Vagina (tissue), 2 donors: ENCODE results near the gene NLRP1.

ENCODE experiments used
- POLR2A ChIP-seq, 2 donors: fragments of 450-650 bp; IDR thresholded peaks; one replicate each; pipeline ENCODE4 v1.6.1; 2017; ENCODE audit warnings: antibody characterized with exemption in 2 of 2, mild to moderate bottlenecking in 2 of 2, moderate library complexity in 2 of 2
- POLR2AphosphoS5 ChIP-seq, 2 donors: sonication (generic); formaldehyde crosslinking; IDR thresholded peaks; one replicate each; pipeline ENCODE4 v1.9.0; 2017; ENCODE audit warnings: antibody characterized with exemption in 2 of 2, mild to moderate bottlenecking in 2 of 2, low read depth in 1 of 2; ENCODE audit not compliant: insufficient read depth in 1 of 2
- TF ChIP-seq, protein P1 (sequence below), 3 experiments: fragments of 450-650 bp in 2 of 3; fragments of 200-600 bp in 1 of 3; sonication (generic) in 1 of 3; IDR thresholded peaks; one replicate each; pipeline ENCODE4 v1.5.1; 2017 to 2019; ENCODE audit warnings: antibody characterized with exemption in 3 of 3, mild to moderate bottlenecking in 2 of 3, moderate library complexity in 2 of 3

DNA sequence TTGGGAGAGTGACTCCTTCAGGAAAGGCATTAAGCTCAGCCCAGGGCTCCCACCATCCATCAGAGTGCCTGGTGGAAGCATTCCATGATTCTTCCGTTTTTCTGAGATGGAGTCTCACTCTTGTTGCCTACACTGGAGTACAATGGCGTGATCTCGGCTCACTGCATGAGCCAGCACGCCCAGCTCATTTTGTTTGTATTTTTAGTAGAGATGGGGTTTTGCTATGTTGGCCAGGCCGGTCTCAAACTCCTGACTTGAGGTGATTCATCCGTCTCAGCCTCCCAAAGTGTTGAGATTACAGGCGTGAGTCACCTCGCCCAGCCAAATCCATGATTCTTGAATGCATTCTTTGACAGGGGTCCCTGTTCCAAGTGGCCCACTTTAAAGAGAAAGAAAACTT lies 74.8 kb downstream of the NLRP1 start:
- TF ChIP-seq POLR2A (IDR thresholded peaks at IDR 0.05) (no peak), POLR2AphosphoS5 (IDR thresholded peaks at IDR 0.05; ENCODE audit: insufficient read depth in 1 of 2, low read depth in 1 of 2) (no peak)
- TF ChIP-seq, protein P1, sequence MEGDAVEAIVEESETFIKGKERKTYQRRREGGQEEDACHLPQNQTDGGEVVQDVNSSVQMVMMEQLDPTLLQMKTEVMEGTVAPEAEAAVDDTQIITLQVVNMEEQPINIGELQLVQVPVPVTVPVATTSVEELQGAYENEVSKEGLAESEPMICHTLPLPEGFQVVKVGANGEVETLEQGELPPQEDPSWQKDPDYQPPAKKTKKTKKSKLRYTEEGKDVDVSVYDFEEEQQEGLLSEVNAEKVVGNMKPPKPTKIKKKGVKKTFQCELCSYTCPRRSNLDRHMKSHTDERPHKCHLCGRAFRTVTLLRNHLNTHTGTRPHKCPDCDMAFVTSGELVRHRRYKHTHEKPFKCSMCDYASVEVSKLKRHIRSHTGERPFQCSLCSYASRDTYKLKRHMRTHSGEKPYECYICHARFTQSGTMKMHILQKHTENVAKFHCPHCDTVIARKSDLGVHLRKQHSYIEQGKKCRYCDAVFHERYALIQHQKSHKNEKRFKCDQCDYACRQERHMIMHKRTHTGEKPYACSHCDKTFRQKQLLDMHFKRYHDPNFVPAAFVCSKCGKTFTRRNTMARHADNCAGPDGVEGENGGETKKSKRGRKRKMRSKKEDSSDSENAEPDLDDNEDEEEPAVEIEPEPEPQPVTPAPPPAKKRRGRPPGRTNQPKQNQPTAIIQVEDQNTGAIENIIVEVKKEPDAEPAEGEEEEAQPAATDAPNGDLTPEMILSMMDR (IDR thresholded peaks at IDR 0.05): no peak
